Activated naive CD8-positive, alpha-beta T cell treated with anti-CD3 and anti-CD28 coated beads, Interleukin-2, amount 10 ng/mL, durations not matched to agents 7 days and 5 days (primary cell): Measurements from ENCODE around the gene PRR5L. TPM values are rescaled to one million over a fixed set of nuclear protein-coding genes. Genes with fewer than 3 reads are reported as not detected.

Experiments
- ATAC-seq: fragments of 150-1000 bp; cut with Tn5 transposase; one replicate; pipeline ENCODE4 v1.10.0; 2021; ENCODE audit warnings: low read depth, moderate library complexity
- POLR2A ChIA-PET: fragments of 350-600 bp; sonication (Branson Sonifier 250); formaldehyde crosslinking; loops from one replicate; lab custom pipeline; 2021; ENCODE audit warnings: antibody characterized with exemption; lab: Charles Lee
- DNase-seq: peaks from one replicate; pipeline ENCODE4 v3.0.0; 2021
- H3K27ac Mint-ChIP-seq: one replicate; pipeline ENCODE4 v1.8.0; 2022; ENCODE audit warnings: mild to moderate bottlenecking, mixed read lengths
- H3K27me3 Mint-ChIP-seq: one replicate; pipeline ENCODE4 v1.8.0; 2022; ENCODE audit warnings: mild to moderate bottlenecking, moderate library complexity, mixed read lengths
- H3K36me3 Mint-ChIP-seq: one replicate; pipeline ENCODE4 v1.8.0; 2021; ENCODE audit warnings: mild to moderate bottlenecking, mixed read lengths
- H3K4me1 Mint-ChIP-seq: one replicate; pipeline ENCODE4 v1.8.0; 2021; ENCODE audit warnings: mixed read lengths
- H3K4me3 Mint-ChIP-seq: one replicate; pipeline ENCODE4 v1.8.0; 2022; ENCODE audit warnings: mild to moderate bottlenecking, moderate library complexity, mixed read lengths
- H3K9me3 Mint-ChIP-seq: one replicate; pipeline ENCODE4 v1.8.0; 2021; ENCODE audit warnings: mixed read lengths
- total RNA-seq, 2 experiments: library from RNA; stranded (reverse); gene quantifications; one replicate each; pipeline ENCODE4 v1.2.3, GENCODE V29; 2021

The PRR5L gene
- total RNA-seq, 2 experiments from 2014 or later = 23.6 to 29.1 TPM

DNA sequence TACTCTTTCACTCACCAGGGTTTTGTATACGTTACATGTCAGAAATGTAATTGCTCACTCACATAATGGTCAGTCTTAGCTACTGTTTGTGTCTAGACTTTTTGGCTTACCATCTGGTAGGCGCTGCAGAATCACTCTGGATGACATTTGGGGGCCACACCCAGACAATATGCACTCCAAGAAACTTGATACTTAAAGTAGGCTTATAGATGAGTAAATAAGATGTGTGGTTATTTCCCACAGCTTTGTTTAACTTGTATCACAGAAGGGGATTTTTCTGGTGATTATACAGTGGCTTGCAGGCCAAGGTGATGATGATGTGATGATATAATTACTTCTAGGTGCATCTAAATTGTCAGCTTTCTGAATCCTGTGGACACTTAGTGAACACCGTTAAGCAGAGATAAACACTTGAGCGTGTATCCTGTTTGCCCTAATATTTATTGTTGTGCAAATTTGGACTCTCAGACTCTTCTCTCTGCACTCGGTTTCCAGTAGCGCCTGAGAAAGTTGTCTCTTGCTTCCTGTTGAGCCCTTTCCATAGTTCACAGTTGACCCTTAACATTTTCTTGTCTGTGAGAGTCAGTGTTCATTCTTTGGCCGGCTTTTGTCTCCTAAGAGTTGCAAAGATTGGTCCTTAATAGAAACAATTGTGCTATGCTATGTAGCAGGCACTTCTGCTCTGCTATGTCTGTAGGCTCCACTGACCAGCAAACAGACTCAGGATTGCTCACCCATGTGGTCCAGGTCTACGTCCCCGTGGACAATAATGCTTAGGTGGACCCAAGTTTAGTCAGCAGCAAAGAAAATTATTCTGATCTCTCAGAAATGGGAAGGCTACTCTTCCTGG, 89.3 kb downstream of the PRR5L start:
- H3K27ac Mint-ChIP-seq = no peak overlapping the region

DNA sequence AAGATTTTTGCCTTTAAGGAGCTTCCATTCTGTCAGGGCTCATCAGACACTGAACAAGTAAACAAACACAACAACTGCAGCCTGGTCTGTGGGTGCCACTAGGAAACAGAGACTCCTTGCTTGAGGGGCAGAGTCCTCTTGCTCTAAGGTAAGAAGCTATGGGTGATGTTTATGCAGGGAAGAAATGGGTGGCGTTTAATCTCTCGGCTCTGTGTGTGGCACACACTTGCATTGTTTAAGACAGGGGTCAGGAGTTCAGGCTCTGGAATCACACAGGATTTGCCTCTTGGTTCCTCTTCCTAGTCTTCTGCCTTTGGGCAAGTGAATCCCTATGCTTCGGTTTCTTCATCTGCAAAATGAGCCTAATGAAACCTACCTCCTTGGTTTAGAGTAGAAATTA, 90.3 kb downstream of the PRR5L start:
- POLR2A ChIA-PET = no interaction called here
- no peak for ATAC-seq

More for the DNA sequence above, 89.3 kb downstream of the PRR5L start:
- DNase-seq (no peak), ATAC-seq (no peak)
- Mint-ChIP-seq H3K36me3 (no peaks in the 10 kb centered on the region), H3K4me3 (no peak overlapping the region), H3K27me3 (peaks cover 16% of the 10 kb centered on the region), H3K4me1 (peaks cover 7% of the 10 kb centered on the region), H3K9me3 (no peaks in the 10 kb centered on the region)
- POLR2A ChIA-PET = interaction anchor here (1.7 kb wide), 1 partner anchor 10 kb away, joined by 3 read pairs; no protein-coding TSS in a partner anchor

DNA sequence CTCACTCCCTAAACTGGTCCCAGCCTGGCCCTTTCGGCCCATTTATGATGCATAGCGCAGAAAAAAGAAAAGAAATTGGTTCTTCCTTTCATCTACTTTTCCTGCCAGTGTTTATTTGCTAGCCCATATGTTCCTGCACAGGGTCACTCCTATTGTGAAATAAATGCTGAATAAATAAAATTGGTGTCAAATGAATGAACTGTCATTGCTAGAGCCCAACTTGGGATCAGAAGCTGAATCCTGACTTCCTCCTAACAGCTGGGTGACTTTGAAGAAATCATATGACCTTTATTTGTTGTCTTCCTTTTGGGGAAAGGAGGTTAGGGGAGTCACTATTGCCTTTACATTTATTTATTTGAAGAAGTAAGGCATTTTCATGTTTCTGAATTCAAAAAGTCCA, 92.0 kb downstream of the PRR5L start:
- DNase-seq (no peak), ATAC-seq (no peak)
- Mint-ChIP-seq H3K9me3 (no peaks in the 10 kb centered on the region), H3K27me3 (peaks cover 10% of the 10 kb centered on the region), H3K4me3 (no peak overlapping the region), H3K36me3 (peaks cover 4% of the 10 kb centered on the region), H3K27ac (no peak overlapping the region), H3K4me1 (peaks cover 9% of the 10 kb centered on the region)
- POLR2A ChIA-PET = no interaction called here

More for the DNA sequence above, 90.3 kb downstream of the PRR5L start:
- H3K36me3 Mint-ChIP-seq = no peaks in the 10 kb centered on the region
- peaks cover 9% of the 10 kb centered on the region for H3K27me3 Mint-ChIP-seq
- peaks cover 5% of the 10 kb centered on the region for H3K4me1 Mint-ChIP-seq
- no peak overlapping the region for H3K4me3 Mint-ChIP-seq
- H3K9me3 Mint-ChIP-seq = no peaks in the 10 kb centered on the region
- DNase-seq = no peak
- no peak overlapping the region for H3K27ac Mint-ChIP-seq

- no peak overlapping the region for H3K27ac Mint-ChIP-seq
- no peak overlapping the region for H3K4me3 Mint-ChIP-seq
Measured at GRCh38 chr11:36388951-36389350, 92.9 kb downstream of the PRR5L start.

DNA sequence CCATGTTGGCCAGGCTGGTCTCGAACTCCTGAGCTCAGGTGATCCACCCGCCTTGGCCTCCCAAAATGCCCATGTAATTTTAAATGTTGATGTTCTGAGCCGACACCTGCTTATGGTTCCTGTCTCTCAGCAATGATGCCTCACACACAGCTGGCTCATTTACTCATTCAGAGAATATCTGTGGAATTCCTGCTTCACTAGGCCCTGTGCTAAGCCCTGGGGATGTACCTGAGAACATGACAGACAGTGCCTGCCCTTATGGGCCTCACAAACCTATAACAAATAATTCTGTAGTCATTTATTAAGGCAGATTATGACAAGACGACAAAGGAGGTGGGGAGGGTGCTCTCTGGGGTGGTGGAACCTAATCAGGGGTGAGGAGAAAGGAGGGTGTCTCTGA, 93.7 kb downstream of the PRR5L start:
- Mint-ChIP-seq H3K27me3 (peaks cover 9% of the 10 kb centered on the region), H3K4me1 (peaks cover 19% of the 10 kb centered on the region), H3K36me3 (peaks cover 4% of the 10 kb centered on the region), H3K9me3 (peaks cover 2% of the 10 kb centered on the region), H3K4me3 (no peak overlapping the region), H3K27ac (no peak overlapping the region)
- ATAC-seq (no peak), DNase-seq (no peak)
- POLR2A ChIA-PET = no interaction called here

More at GRCh38 chr11:36388951-36389350, 92.9 kb downstream of the PRR5L start:
- Mint-ChIP-seq H3K36me3 (peaks cover 4% of the 10 kb centered on the region), H3K4me1 (peaks cover 13% of the 10 kb centered on the region), H3K27me3 (peaks cover 11% of the 10 kb centered on the region), H3K9me3 (peaks cover 2% of the 10 kb centered on the region)
- DNase-seq (no peak), ATAC-seq (no peak)
- POLR2A ChIA-PET = no interaction called here

- no peak overlapping the region for H3K4me3 Mint-ChIP-seq
- H3K4me1 Mint-ChIP-seq = peaks cover 19% of the 10 kb centered on the region
- H3K36me3 Mint-ChIP-seq = peaks cover 4% of the 10 kb centered on the region
- no peak overlapping the region for H3K27ac Mint-ChIP-seq
- ATAC-seq (no peak), DNase-seq (no peak)
- POLR2A ChIA-PET = no interaction called here
- peaks cover 2% of the 10 kb centered on the region for H3K9me3 Mint-ChIP-seq
- H3K27me3 Mint-ChIP-seq = peaks cover 9% of the 10 kb centered on the region
Measured at GRCh38 chr11:36390963-36391471, 94.9 kb downstream of the PRR5L start.

GRCh38 chr11:36392196-36392595, 96.1 kb downstream of the PRR5L start:
- H3K27ac Mint-ChIP-seq = no peak overlapping the region
- peaks cover 9% of the 10 kb centered on the region for H3K27me3 Mint-ChIP-seq
- POLR2A ChIA-PET = no interaction called here
- H3K4me3 Mint-ChIP-seq = no peak overlapping the region
- no peak for ATAC-seq
- H3K36me3 Mint-ChIP-seq = peaks cover 4% of the 10 kb centered on the region
- DNase-seq = no peak
- H3K4me1 Mint-ChIP-seq = peaks cover 19% of the 10 kb centered on the region
- H3K9me3 Mint-ChIP-seq = peaks cover 2% of the 10 kb centered on the region

DNA sequence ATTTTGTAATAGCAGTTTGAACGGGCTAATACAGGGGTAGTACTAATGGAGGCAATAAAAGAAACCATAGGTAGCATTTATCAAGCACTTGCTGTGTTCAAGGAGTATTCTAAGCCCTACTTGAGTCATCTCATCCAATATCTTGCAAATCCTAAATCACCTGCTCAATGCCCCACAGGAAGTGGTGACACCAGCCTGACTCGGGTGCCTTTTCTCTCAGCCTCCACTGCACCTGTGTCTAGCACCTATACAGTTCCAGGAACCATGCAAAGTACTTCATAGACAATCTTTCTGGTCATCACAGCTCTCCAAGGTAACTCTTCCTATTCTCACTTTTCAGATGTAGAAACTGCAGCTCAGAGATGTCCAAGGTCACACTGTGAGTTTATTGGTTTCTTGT, 98.0 kb downstream of the PRR5L start:
- Mint-ChIP-seq H3K4me1 (peaks cover 19% of the 10 kb centered on the region), H3K27ac (no peak overlapping the region), H3K36me3 (peaks cover 4% of the 10 kb centered on the region), H3K9me3 (peaks cover 2% of the 10 kb centered on the region), H3K4me3 (no peak overlapping the region), H3K27me3 (peaks cover 9% of the 10 kb centered on the region)
- DNase-seq (no peak), ATAC-seq (peak; percentile 42)
- POLR2A ChIA-PET = no interaction called here

DNA sequence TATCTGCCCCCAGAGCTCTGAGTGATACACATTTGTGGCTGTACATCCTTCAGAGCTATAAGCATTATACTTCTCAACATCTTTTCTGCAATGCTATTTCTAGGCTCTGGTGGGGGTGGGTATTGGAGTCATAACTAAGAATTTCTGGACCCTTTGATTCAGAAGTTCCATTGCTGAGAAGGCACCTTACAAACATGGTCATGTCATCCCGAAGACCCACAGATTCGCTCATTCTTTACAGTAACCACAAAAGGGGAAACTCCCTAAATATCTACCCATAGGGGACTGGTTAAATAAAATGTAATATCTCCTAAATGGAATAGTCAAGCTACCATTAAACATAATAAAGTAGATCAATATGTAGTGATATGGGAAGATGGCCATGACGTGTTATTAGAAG, 98.8 kb downstream of the PRR5L start:
- Mint-ChIP-seq H3K36me3 (peaks cover 4% of the 10 kb centered on the region), H3K27me3 (peaks cover 9% of the 10 kb centered on the region), H3K9me3 (peaks cover 2% of the 10 kb centered on the region), H3K4me1 (peaks cover 19% of the 10 kb centered on the region), H3K4me3 (no peak overlapping the region), H3K27ac (no peak overlapping the region)
- ATAC-seq = no peak
- no peak for DNase-seq
- POLR2A ChIA-PET = no interaction called here

GRCh38 chr11:36395978-36396736, 100.1 kb downstream of the PRR5L start:
- H3K27ac Mint-ChIP-seq = no peak overlapping the region
- H3K4me1 Mint-ChIP-seq = peaks cover 29% of the 10 kb centered on the region
- no peak for DNase-seq
- ATAC-seq = no peak
- H3K9me3 Mint-ChIP-seq = peaks cover 2% of the 10 kb centered on the region
- H3K36me3 Mint-ChIP-seq = peaks cover 6% of the 10 kb centered on the region
- POLR2A ChIA-PET = no interaction called here
- H3K27me3 Mint-ChIP-seq = peaks cover 9% of the 10 kb centered on the region
- no peak overlapping the region for H3K4me3 Mint-ChIP-seq

DNA sequence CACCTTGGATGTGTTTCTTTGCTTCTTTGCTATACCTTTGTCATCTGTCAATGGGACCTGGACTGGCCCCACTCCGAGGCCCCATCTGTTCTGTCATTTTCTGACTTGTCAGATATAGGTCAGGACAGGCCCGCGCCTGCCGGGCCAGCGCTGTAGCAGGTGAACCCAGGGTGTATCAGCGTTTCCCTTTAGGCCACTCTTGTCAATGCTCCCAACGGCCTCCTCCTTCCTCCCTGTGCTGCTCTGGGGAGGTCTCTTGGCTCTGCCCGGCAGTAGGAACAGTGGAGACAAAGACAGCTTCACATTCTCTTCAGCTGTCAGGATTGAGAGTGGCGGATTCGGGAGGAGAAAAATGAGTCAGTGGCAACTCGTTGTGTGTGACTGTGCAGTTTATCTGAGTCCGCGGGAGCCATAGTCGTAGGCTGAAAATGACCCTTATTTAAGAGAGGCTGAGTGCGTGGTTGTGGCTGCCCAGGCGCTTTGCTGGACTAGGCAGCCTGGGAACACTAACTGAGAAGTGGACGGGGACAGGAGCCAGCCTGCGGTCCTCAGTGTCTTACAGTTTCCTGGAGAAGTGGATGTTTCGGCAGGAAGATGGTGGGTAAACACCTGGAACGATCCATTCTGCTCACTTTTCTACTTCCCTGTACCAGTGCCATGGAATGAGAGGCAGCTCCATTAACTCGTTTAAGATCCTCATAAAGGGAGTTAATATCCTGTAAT, 102.3 kb downstream of the PRR5L start:
- POLR2A ChIA-PET = no interaction called here
- Mint-ChIP-seq H3K4me1 (peaks cover 25% of the 10 kb centered on the region), H3K27me3 (peaks cover 3% of the 10 kb centered on the region), H3K27ac (no peak overlapping the region), H3K36me3 (peaks cover 3% of the 10 kb centered on the region), H3K4me3 (no peak overlapping the region), H3K9me3 (peaks cover 2% of the 10 kb centered on the region)
- no peak for DNase-seq
- ATAC-seq = no peak

- H3K36me3 Mint-ChIP-seq = peaks cover 4% of the 10 kb centered on the region
- H3K27ac Mint-ChIP-seq = no peak overlapping the region
- H3K9me3 Mint-ChIP-seq = no peaks in the 10 kb centered on the region
- POLR2A ChIA-PET = no interaction called here
- H3K4me1 Mint-ChIP-seq = peaks cover 19% of the 10 kb centered on the region
- DNase-seq (no peak), ATAC-seq (no peak)
- H3K27me3 Mint-ChIP-seq = no peaks in the 10 kb centered on the region
- H3K4me3 Mint-ChIP-seq = no peak overlapping the region
Measured at GRCh38 chr11:36399236-36399635, 103.1 kb downstream of the PRR5L start.

DNA sequence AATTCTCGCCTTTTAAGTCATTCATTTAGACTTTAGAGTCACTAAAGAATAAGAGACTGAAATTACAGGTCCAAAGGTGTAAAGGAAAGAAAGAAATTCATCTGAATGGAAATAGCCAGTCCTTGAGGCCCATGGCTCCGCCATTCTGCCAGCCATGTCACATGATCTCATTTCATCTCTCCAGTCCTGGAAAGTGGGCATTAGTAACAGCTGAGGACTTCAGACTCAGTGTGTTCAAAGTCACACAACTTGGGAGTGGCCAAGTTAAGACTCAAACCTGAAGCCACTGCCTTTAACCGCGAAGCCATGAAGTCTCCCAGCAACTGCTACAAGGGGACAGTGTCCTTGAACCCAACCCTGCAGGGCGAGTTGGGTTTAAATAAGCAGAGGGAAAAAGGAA, 103.7 kb downstream of the PRR5L start:
- ATAC-seq = no peak
- Mint-ChIP-seq H3K27me3 (no peaks in the 10 kb centered on the region), H3K36me3 (peaks cover 4% of the 10 kb centered on the region), H3K4me1 (peaks cover 14% of the 10 kb centered on the region), H3K9me3 (no peaks in the 10 kb centered on the region), H3K27ac (peak overlapping the region; percentile 40), H3K4me3 (no peak overlapping the region)
- no peak for DNase-seq
- POLR2A ChIA-PET = no interaction called here
